Inflammatory macrophage treated with lipopolysaccharide for 1 hour (primary cell): ENCODE measurements around the gene QSOX1.
"Not testable (repeated sequence)": the region's sequence is repeated elsewhere in the genome, so short reads cannot be mapped to it uniquely, and the experiment has no call there.

Source experiments
- DNase-seq, 2 donors: peaks; one replicate each; pipeline ENCODE4 v3.0.0-alpha.2; 2020 to 2022

Gene QSOX1

GRCh38 chr1:180154325-180155181 lies at the start of gene QSOX1:
TSS of gene QSOX1 (plus strand) at chr1:180154869. CDS start at chr1:180154908, 39 bp downstream.
- peak; percentile 78 to 86 for DNase-seq

GRCh38 chr1:180112091-180112490 lies 42.6 kb upstream of the QSOX1 start:
- DNase-seq: no peak

GRCh38 chr1:180112984-180113647 lies 41.6 kb upstream of the QSOX1 start:
- DNase-seq: no peak

GRCh38 chr1:180114396-180114945 lies 40.2 kb upstream of the QSOX1 start:
- no peak for DNase-seq

- DNase-seq: peak in 1 of 2 donors; percentile 16
These were observed 37.5 kb upstream of the QSOX1 start for GRCh38 chr1:180116964-180117763.

GRCh38 chr1:180117764-180118116 lies 36.9 kb upstream of the QSOX1 start:
- DNase-seq: no peak

GRCh38 chr1:180119837-180120236 lies 34.8 kb upstream of the QSOX1 start:
- DNase-seq: no peak

- peak in 1 of 2 donors; percentile 8 for DNase-seq
These were observed 31.2 kb upstream of the QSOX1 start for GRCh38 chr1:180123463-180123936.

GRCh38 chr1:180130651-180131050 lies 24.0 kb upstream of the QSOX1 start:
- no peak for DNase-seq

- DNase-seq: peak; percentile 93 to 95
These were observed 23.2 kb upstream of the QSOX1 start for GRCh38 chr1:180131510-180131909.

GRCh38 chr1:180133193-180133592 lies 21.5 kb upstream of the QSOX1 start:
- DNase-seq: no peak

GRCh38 chr1:180133688-180134087 lies 21.0 kb upstream of the QSOX1 start:
- DNase-seq: not testable (repeated sequence)

- DNase-seq: no peak
These were observed 19.1 kb upstream of the QSOX1 start for GRCh38 chr1:180135535-180135934.

GRCh38 chr1:180136331-180136967 lies 18.2 kb upstream of the QSOX1 start:
- DNase-seq: no peak

- no peak for DNase-seq
These were observed 17.7 kb upstream of the QSOX1 start for GRCh38 chr1:180136968-180137356.

GRCh38 chr1:180137776-180138175 lies 16.9 kb upstream of the QSOX1 start:
- DNase-seq: peak; percentile 59 to 66

GRCh38 chr1:180141381-180141934 lies 13.2 kb upstream of the QSOX1 start:
- no peak for DNase-seq

GRCh38 chr1:180143359-180143758 lies 11.3 kb upstream of the QSOX1 start:
- no peak for DNase-seq

GRCh38 chr1:180144659-180145357 lies 9.9 kb upstream of the QSOX1 start:
- no peak for DNase-seq

- no peak for DNase-seq
These were observed 9.2 kb upstream of the QSOX1 start for GRCh38 chr1:180145446-180145845.

- DNase-seq: peak; percentile 70 to 74
These were observed 3.7 kb upstream of the QSOX1 start for GRCh38 chr1:180150982-180151381.
